ENCODE measurements around the gene ASAH2.
A peak's percentile ranks its signal among the peaks of the same experiment; 100 is the strongest.

- TF ChIP-seq CTCF (IDR thresholded peaks at IDR 0.05) (peak in 3 of 4 experiments; percentile 5 to 36 (median 22)), POLR2A (IDR thresholded peaks at IDR 0.05) (no peak)
These were observed 24.4 kb upstream of the ASAH2 start for GRCh38 chr10:50275650-50276235.
